Measurements from ENCODE around the gene GNAI2. TPM values are rescaled to one million over a fixed set of nuclear protein-coding genes. Genes with fewer than 3 reads are reported as not detected.

GNAI2 gene
- total and polyA plus RNA-seq, 2 donors (not counting 3 experiments of a cell fraction or from before 2014, with no cell fraction given): 767 to 1,875 TPM

GRCh38 chr3:50245831-50246516 lies 10.0 kb downstream of the GNAI2 start:
- TF ChIP-seq EZH2 (IDR thresholded peaks at IDR 0.05; ENCODE audit: borderline replicate concordance, low read depth, low read length, severe bottlenecking) (no peak), MYC (IDR thresholded peaks at IDR 0.05; ENCODE audit: low read depth, low read length) (no peak), MAX (IDR thresholded peaks at IDR 0.05; ENCODE audit: insufficient read depth, insufficient read length) (no peak), FOS (IDR thresholded peaks at IDR 0.05; ENCODE audit: borderline replicate concordance, insufficient read depth, low read length) (no peak), POLR2A (IDR thresholded peaks at IDR 0.05; ENCODE audit: low read depth, low read length) (peak; percentile 6), POLR2AphosphoS5 (IDR thresholded peaks at IDR 0.05; ENCODE audit: insufficient read depth, low read depth, low read length) (peak; percentile 4), JUN (IDR thresholded peaks at IDR 0.05; ENCODE audit: borderline replicate concordance, insufficient read depth, insufficient read length, low read depth) (no peak), GATA2 (IDR thresholded peaks at IDR 0.05; ENCODE audit: insufficient read depth, insufficient read length, low read depth, low read length) (no peak)
- TF ChIP-seq, protein P1, sequence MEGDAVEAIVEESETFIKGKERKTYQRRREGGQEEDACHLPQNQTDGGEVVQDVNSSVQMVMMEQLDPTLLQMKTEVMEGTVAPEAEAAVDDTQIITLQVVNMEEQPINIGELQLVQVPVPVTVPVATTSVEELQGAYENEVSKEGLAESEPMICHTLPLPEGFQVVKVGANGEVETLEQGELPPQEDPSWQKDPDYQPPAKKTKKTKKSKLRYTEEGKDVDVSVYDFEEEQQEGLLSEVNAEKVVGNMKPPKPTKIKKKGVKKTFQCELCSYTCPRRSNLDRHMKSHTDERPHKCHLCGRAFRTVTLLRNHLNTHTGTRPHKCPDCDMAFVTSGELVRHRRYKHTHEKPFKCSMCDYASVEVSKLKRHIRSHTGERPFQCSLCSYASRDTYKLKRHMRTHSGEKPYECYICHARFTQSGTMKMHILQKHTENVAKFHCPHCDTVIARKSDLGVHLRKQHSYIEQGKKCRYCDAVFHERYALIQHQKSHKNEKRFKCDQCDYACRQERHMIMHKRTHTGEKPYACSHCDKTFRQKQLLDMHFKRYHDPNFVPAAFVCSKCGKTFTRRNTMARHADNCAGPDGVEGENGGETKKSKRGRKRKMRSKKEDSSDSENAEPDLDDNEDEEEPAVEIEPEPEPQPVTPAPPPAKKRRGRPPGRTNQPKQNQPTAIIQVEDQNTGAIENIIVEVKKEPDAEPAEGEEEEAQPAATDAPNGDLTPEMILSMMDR (IDR thresholded peaks at IDR 0.05; ENCODE audit: extremely low read depth in 1 of 2, insufficient read depth in 1 of 2, low read depth in 1 of 2, low read length in 2 of 2): peak; percentile 98 to 99
- Histone ChIP-seq H4K20me1 (replicated peaks; ENCODE audit: control insufficient read depth, extremely low read depth, insufficient read depth, low read length) (no peaks in the 10 kb centered on the region), H3K9me3 (replicated peaks; ENCODE audit: control insufficient read depth, insufficient read depth, low read length) (no peaks in the 10 kb centered on the region), H2AFZ (ENCODE audit: low read depth, low read length) (no peak overlapping the region), H3K27ac (ENCODE audit: insufficient read depth, low read depth, low read length) (peak overlapping the region; percentile 86), H3K9ac (replicated peaks; ENCODE audit: extremely low read depth, insufficient read depth, low read length) (peak overlapping the region; percentile 56), H3K4me1 (ENCODE audit: control insufficient read depth, extremely low read depth, insufficient read depth, low read length) (peaks cover 92% of the 10 kb centered on the region), H3K79me2 (ENCODE audit: control insufficient read depth, insufficient read depth, low read length) (peaks cover 91% of the 10 kb centered on the region), H3K4me3 (replicated peaks in 1 of 3; ENCODE audit: insufficient read depth in 1 of 3, low read depth in 1 of 3, low read length in 3 of 3) (no peak overlapping the region), H3K9me1 (replicated peaks; ENCODE audit: control insufficient read depth, extremely low read depth, insufficient read depth, low read length) (no peaks in the 10 kb centered on the region), H3K4me2 (ENCODE audit: insufficient read depth, low read length) (peak overlapping the region; percentile 32), H3K27me3 (ENCODE audit: control insufficient read depth in 2 of 2, insufficient read depth in 2 of 2, low read length in 2 of 2) (no peaks in the 10 kb centered on the region), H3K36me3 (ENCODE audit: control insufficient read depth in 2 of 2, extremely low read depth in 1 of 2, insufficient read depth in 2 of 2, low read length in 2 of 2) (peaks cover 4 to 26% of the 10 kb centered on the region in 2 experiments)
- intact Hi-C loops (cut with micrococcal nuclease) (loop anchor here (1.0 to 2.0 kb wide), 5 partner anchors 8 to 27 kb away; no protein-coding TSS in a partner anchor), dilution Hi-C loops (cut with MboI; ENCODE audit: extremely low pct_ligation_motif_present, low sequenced_read_pairs) (no loop called here)
- no TSS peak for BruUV-seq (replicated peaks)
- FAIRE-seq: peak; percentile 95
- ChIA-PET CTCF (interaction anchor here (0.5 to 3.7 kb wide), 25 partner anchors 8 to 407 kb away, joined by 3 to 134 read pairs (median 6); partner anchors contain the start of genes GNAI2, GNAT1 and IFRD2), POLR2A (interaction anchor here (1.0 to 1.9 kb wide), 4 partner anchors 10 to 82 kb away, joined by 3 to 14 read pairs (median 4); partner anchors contain the start of genes GNAI2, SEMA3B and TUSC2)
- peak; percentile 90 for DNase-seq (ENCODE audit: low read depth, low spot score)

Data from endothelial cell of umbilical vein (primary cell).